Lower lobe of right lung (tissue), 2 donors: Measurements from ENCODE around the gene TUT1. TPM values are rescaled to one million over a fixed set of nuclear protein-coding genes. Genes with fewer than 3 reads are reported as not detected.

Experiments
- ATAC-seq, 2 donors: fragments of 200-7000 bp; cut with Tn5 transposase; one replicate each; pipeline ENCODE4 v1.9.1; 2020 to 2022; ENCODE audit warnings: mild to moderate bottlenecking in 2 of 2, moderate library complexity in 2 of 2
- DNase-seq: peaks from one replicate; pipeline ENCODE4 v3.0.0-alpha.2; 2020
- H3K27ac ChIP-seq: fragments of 200-600 bp; one replicate; pipeline ENCODE4 v1.8.0; 2022
- H3K27me3 ChIP-seq: fragments of 200-600 bp; one replicate; pipeline ENCODE4 v1.8.0; 2022; ENCODE audit warnings: low read depth
- H3K36me3 ChIP-seq: fragments of 200-600 bp; one replicate; pipeline ENCODE4 v1.8.0; 2022; ENCODE audit warnings: mild to moderate bottlenecking
- H3K4me1 ChIP-seq: fragments of 200-600 bp; one replicate; pipeline ENCODE4 v1.8.0; 2022
- H3K4me3 ChIP-seq: fragments of 200-600 bp; one replicate; pipeline ENCODE4 v1.8.0; 2022; ENCODE audit warnings: mild to moderate bottlenecking
- H3K9me3 ChIP-seq: fragments of 200-600 bp; one replicate; pipeline ENCODE4 v1.8.0; 2022
- intact Hi-C: fragments of 100-400 bp; cut with DNase I; formaldehyde crosslinking; loops from one replicate; pipeline ENCODE4 v1.11.0; 2022
- total RNA-seq: library from RNA; stranded (reverse); fragmentation: NEBNext Ultra II Directional; extraction: Animal tissue kit (Norgen Biotek cat#: 25700); gene quantifications from one replicate; pipeline ENCODE4 v1.2.1, GENCODE V29; 2021
- TF ChIP-seq, protein P1 (sequence below): fragments of 200-600 bp; IDR thresholded peaks from one replicate; pipeline ENCODE4 v1.8.0; 2022; ENCODE audit warnings: antibody characterized with exemption, mild to moderate bottlenecking
- donor health status: DM: no; HTN: yes; CAD: no; lungs with severe emphysema.

The TUT1 gene
- total RNA-seq, 1 donor from 2014 or later: 15.8 TPM

GRCh38 chr11:62544581-62545436, 46.5 kb downstream of the TUT1 start:
- DNase-seq: no peak

DNA sequence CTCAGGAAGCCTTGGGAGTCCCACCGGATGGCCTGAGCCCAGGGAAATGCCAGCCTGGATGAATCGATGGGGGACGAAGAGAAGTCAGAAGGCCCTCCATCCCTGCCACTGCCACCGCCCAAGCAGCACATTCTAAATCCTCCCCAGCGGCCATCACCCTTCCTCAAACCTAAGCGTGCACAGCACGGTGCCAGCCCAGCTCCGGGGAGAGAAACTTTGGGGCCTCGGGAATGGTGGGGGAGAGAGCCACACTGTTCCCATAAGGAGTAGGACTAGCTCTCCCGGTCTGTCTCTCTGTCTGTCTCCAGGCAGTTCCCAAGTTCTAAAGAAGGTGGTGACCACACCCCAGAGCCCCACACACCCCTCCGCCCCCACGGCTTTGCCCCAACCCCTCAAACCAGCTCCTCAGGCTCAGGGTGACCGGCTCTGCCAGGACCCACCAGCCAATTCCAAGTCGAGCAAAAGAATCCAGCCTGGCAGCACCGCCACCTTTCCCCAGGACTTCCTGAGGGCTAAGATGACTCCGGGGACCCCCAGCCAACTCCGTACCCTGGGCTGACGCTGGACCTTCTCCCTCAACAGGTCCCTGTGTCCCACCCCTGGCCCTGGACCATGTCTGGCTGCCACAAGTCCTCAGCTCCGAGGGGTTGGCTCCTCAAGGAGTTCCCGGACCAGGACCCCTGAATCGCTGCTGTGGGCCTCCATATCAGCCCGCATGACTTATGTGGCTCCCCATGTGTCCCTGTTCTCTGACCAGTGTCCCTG, 47.5 kb downstream of the TUT1 start:
- DNase-seq: no peak
- Histone ChIP-seq H3K4me3 (peak overlapping the region; percentile 98), H3K4me1 (peaks cover 78% of the 10 kb centered on the region), H3K9me3 (no peaks in the 10 kb centered on the region), H3K36me3 (peaks cover 13% of the 10 kb centered on the region), H3K27ac (peak overlapping the region; percentile 97), H3K27me3 (no peaks in the 10 kb centered on the region)
- intact Hi-C loops: no loop called here
- TF ChIP-seq, protein P1, sequence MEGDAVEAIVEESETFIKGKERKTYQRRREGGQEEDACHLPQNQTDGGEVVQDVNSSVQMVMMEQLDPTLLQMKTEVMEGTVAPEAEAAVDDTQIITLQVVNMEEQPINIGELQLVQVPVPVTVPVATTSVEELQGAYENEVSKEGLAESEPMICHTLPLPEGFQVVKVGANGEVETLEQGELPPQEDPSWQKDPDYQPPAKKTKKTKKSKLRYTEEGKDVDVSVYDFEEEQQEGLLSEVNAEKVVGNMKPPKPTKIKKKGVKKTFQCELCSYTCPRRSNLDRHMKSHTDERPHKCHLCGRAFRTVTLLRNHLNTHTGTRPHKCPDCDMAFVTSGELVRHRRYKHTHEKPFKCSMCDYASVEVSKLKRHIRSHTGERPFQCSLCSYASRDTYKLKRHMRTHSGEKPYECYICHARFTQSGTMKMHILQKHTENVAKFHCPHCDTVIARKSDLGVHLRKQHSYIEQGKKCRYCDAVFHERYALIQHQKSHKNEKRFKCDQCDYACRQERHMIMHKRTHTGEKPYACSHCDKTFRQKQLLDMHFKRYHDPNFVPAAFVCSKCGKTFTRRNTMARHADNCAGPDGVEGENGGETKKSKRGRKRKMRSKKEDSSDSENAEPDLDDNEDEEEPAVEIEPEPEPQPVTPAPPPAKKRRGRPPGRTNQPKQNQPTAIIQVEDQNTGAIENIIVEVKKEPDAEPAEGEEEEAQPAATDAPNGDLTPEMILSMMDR: no peak
- ATAC-seq: no peak

More at GRCh38 chr11:62544581-62545436, 46.5 kb downstream of the TUT1 start:
- ATAC-seq: peak; percentile 4 to 9
- intact Hi-C loops: no loop called here
- TF ChIP-seq, protein P1: no peak
- Histone ChIP-seq H3K36me3 (peaks cover 4% of the 10 kb centered on the region), H3K27me3 (no peaks in the 10 kb centered on the region), H3K9me3 (no peaks in the 10 kb centered on the region), H3K4me3 (peak overlapping the region; percentile 98), H3K27ac (peak overlapping the region; percentile 97), H3K4me1 (peaks cover 78% of the 10 kb centered on the region)

DNA sequence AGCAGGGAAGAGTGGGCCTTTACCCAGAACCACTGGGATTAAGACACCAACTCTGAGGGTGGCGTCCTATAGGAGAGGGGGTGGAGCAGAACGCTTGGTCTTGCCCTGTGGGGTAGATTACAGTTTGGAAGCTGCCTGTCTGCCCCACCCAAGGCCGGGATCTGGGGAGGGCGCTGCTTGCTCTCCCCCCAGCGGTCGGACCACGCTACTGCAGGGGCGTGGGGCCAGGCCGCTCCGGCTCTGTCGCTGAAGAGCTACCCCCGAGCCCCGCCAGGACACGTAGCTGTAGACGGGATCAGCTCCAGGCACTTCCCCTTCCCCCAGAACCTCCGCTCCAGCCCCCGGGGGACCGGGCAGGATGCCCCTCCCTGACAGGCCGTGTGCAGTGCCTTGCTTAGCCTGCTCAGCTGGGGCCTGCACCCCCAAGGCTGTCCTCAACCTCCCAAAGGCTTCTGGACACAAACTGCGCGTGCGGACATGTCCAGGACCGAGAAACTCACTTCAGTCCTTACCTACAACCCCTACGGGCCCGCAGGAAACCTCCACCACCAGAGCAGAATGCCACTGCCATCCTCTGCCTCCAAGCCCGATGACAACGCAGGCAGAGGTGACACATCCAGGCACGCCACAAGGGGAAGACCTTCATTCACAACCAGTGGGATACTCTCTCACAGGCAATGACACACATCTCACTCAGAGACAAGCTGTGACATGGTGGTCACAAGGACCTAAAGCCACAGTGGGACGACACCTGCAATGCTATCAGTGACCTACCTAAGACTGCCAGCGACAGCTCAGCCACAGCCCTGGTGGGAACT, 48.4 kb downstream of the TUT1 start:
- H3K36me3 ChIP-seq: peaks cover 18% of the 10 kb centered on the region
- peak; percentile 85 for DNase-seq
- intact Hi-C loops: no loop called here
- H3K27ac ChIP-seq: peak overlapping the region; percentile 97
- H3K4me1 ChIP-seq: peaks cover 78% of the 10 kb centered on the region
- no peaks in the 10 kb centered on the region for H3K9me3 ChIP-seq
- H3K27me3 ChIP-seq: no peaks in the 10 kb centered on the region
- peak overlapping the region; percentile 98 for H3K4me3 ChIP-seq
- peak; percentile 46 to 68 for ATAC-seq
- TF ChIP-seq, protein P1: peak; percentile 100

GRCh38 chr11:62542111-62542745, 49.1 kb downstream of the TUT1 start:
- H3K9me3 ChIP-seq: no peaks in the 10 kb centered on the region
- H3K27me3 ChIP-seq: no peaks in the 10 kb centered on the region
- peaks cover 18% of the 10 kb centered on the region for H3K36me3 ChIP-seq
- TF ChIP-seq, protein P1: no peak
- H3K4me3 ChIP-seq: peak overlapping the region; percentile 98
- peak overlapping the region; percentile 97 for H3K27ac ChIP-seq
- DNase-seq (no peak), ATAC-seq (no peak)
- intact Hi-C loops: no loop called here
- peaks cover 78% of the 10 kb centered on the region for H3K4me1 ChIP-seq
